ENCODE data around the gene BRD4. TPM values are rescaled to one million over a fixed set of nuclear protein-coding genes. Genes with fewer than 3 reads are reported as not detected.

The BRD4 gene
- total and polyA plus RNA-seq, 2 of the 13 experiments (the other 11 are each of a cell fraction or from before 2014, with no cell fraction given): 10.5 to 11.4 TPM

GRCh38 chr19:15291089-15291488 lies 41.2 kb downstream of the BRD4 start:
- Histone ChIP-seq H3K4me3 (replicated peaks in 1 of 3; ENCODE audit: insufficient read depth in 1 of 3, low read depth in 2 of 3, low read length in 3 of 3) (no peak overlapping the region), H3K9me3 (ENCODE audit: low read length) (no peaks in the 10 kb centered on the region), H3K4me1 (ENCODE audit: insufficient read depth, low read length) (peaks cover 94% of the 10 kb centered on the region), H3K9ac (ENCODE audit: insufficient read depth, low read depth, low read length) (no peak overlapping the region), H3K27me3 (ENCODE audit: control insufficient read depth in 1 of 2, insufficient read depth in 2 of 2, low read length in 2 of 2) (no peaks in the 10 kb centered on the region), H3K79me2 (ENCODE audit: insufficient read depth, low read length) (peaks cover 96% of the 10 kb centered on the region), H3K4me2 (ENCODE audit: low read depth, low read length) (no peak overlapping the region), H3K36me3 (replicated peaks in 1 of 2; ENCODE audit: control insufficient read depth in 1 of 2, insufficient read depth in 2 of 2, low read length in 2 of 2) (peaks cover 0 to 10% of the 10 kb centered on the region in 2 experiments; a peak in 2 of 5 replicates), H3K27ac (ENCODE audit: extremely low read length, insufficient read depth, low read length) (no peak overlapping the region), H2AFZ (ENCODE audit: low read length) (no peak overlapping the region), H4K20me1 (ENCODE audit: insufficient read depth, low read length) (peaks cover 45% of the 10 kb centered on the region)
- no peak for ATAC-seq
- BruUV-seq (replicated peaks): no TSS peak
- intact Hi-C loops (cut with micrococcal nuclease; ENCODE audit: unreplicated experiment): no loop called here
- 100% methylated on average over 1 of the region's 1 CpG for WGBS (ENCODE audit: low lambda C conversion rate)
- no peak for TF ChIP-seq ZNF24 (IDR thresholded peaks at IDR 0.05)
- TF ChIP-seq SRY (CRISPR knock-in tag; IDR thresholded peaks at IDR 0.05): no peak
- no peak for TF ChIP-seq RCOR2 (CRISPR knock-in tag; IDR thresholded peaks at IDR 0.05)
- no peak for TF ChIP-seq DR1 (CRISPR knock-in tag; IDR thresholded peaks at IDR 0.05)
- TF ChIP-seq ZNF816 (CRISPR knock-in tag; IDR thresholded peaks at IDR 0.05; ENCODE audit: borderline replicate concordance): no peak
- no peak for TF ChIP-seq ZNF512B (CRISPR knock-in tag; IDR thresholded peaks at IDR 0.05; ENCODE audit: borderline replicate concordance)
- no peak for TF ChIP-seq HINFP (CRISPR knock-in tag; IDR thresholded peaks at IDR 0.05; ENCODE audit: low read depth)
- no peak for TF ChIP-seq IKZF4 (CRISPR knock-in tag; IDR thresholded peaks at IDR 0.05; ENCODE audit: borderline replicate concordance, low read depth, not compliant biosample characterization)
- no peak for TF ChIP-seq TGIF2 (CRISPR knock-in tag; IDR thresholded peaks at IDR 0.05)
- no peak for TF ChIP-seq BCL6 (CRISPR knock-in tag; IDR thresholded peaks at IDR 0.05)
- in situ Hi-C loops (cut with HindIII; ENCODE audit: extremely low pct_ligation_motif_present, low pct_unique_long_range_greater_than_20kb): no loop called here
- DNase-seq (ENCODE audit: low spot score): no peak
- POLR2A ChIA-PET: no interaction called here
- CTCF ChIA-PET (ENCODE audit: low intra/inter-chr PET ratio, low total read pairs): no interaction called here
- no peak for FAIRE-seq
